ENCODE data around the gene NOTCH1.

NOTCH1 gene

DNA sequence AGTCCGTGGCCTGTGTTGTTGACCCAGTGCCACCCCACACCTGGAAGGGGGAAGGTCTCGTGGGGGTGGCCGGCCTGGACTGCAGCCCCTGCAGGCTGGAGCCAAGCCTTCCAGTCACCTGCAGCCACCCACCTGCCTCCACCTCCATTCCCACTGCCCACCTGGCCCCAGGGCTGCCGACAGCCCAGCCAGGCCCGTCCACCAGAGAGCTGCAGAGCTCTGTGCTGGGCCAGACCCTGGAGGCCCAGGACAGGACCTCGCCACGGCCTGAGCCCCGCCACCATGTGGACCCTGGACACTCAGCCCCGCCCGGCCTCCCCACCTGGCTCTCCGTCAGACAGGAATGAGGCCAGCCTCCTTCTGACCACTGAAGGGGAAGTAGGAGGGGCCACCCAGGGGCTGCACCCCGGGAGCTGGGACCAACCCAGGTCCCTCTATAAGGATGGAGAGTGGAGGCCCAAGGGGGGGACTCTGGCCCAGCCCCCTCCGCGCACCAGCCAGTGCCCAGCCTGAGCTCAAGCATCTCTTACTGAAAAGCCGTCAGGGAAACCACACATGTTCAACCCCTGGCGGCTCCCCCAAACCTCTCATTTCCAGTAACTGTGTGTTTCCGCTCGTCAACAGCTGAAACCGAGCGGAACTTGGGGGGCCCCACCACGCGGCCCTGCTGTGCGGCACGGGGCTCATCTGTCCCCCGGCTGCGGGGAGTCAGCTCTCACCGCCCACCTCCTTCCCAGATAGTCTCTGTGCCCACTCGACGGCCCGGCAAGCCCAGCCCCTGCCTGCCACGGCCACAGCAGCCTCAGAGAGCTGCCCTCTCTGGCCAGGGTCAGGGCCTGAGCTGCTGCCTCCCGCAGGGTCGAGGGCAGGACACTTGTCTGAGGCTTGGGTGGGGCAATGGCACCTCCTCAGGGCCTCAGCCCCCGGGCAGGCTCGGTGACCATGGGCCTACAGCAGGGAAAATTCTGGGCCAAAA, 12.8 kb downstream of the NOTCH1 start:
- ATAC-seq (ENCODE audit: low read depth) (no peak), DNase-seq (ENCODE audit: low spot score) (no peak)
- no peaks in the 10 kb centered on the region for H3K27me3 ChIP-seq (ENCODE audit: insufficient read depth, poor library complexity, severe bottlenecking)
- peaks cover 21% of the 10 kb centered on the region for H3K36me3 ChIP-seq (ENCODE audit: low read depth)
- H3K9me3 ChIP-seq (ENCODE audit: severe bottlenecking): no peaks in the 10 kb centered on the region
- peaks cover 9% of the 10 kb centered on the region for H3K4me1 ChIP-seq (ENCODE audit: insufficient read depth, poor library complexity, severe bottlenecking)
- peak overlapping the region; percentile 2 for H3K27ac ChIP-seq (ENCODE audit: poor library complexity, severe bottlenecking)
- TF ChIP-seq, protein P1, sequence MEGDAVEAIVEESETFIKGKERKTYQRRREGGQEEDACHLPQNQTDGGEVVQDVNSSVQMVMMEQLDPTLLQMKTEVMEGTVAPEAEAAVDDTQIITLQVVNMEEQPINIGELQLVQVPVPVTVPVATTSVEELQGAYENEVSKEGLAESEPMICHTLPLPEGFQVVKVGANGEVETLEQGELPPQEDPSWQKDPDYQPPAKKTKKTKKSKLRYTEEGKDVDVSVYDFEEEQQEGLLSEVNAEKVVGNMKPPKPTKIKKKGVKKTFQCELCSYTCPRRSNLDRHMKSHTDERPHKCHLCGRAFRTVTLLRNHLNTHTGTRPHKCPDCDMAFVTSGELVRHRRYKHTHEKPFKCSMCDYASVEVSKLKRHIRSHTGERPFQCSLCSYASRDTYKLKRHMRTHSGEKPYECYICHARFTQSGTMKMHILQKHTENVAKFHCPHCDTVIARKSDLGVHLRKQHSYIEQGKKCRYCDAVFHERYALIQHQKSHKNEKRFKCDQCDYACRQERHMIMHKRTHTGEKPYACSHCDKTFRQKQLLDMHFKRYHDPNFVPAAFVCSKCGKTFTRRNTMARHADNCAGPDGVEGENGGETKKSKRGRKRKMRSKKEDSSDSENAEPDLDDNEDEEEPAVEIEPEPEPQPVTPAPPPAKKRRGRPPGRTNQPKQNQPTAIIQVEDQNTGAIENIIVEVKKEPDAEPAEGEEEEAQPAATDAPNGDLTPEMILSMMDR (IDR thresholded peaks at IDR 0.05; ENCODE audit: poor library complexity, severe bottlenecking): no peak
- H3K4me3 ChIP-seq (ENCODE audit: severe bottlenecking): no peak overlapping the region

DNA sequence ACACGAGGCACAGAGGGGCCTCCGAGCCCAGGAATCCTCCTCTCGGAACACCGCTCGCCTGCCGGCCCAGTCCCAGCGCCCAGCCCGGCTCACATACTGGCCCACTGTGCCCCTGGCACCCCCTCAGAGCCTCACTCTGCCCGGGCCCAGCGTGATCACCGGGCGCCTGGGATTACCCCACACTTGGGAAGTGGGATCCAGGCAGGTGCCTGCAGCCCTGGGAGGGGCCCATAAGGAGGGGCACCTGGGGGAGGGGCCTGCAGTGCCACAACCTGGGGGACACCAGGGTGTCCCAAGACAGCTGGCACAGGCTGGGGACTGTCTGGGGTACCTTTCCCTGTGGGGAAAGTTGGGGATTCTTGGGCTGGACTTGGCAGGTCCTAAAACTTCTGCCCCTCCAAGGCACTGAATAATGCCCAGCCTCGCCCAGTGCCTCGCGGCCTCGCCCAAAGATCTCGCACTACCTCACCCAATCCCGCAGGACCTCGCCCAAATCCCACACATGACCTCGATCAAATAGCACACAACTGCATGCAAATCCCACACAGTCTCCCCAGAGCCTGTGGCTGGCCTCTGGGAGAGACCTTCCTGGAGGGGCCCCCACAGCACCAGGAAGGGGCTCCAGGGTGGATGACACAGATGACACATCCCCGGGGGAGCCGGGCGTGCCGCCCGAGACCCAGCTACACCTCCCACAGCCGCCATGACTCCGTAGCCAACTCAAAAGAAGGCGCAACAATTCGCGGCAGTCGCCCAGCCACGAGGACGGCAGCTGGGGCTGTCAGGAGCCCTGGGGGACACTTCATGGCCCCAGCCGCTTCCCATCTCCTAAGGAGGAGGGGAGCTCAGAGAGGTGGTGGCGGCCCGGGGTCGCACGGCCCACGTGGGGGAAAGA, 13.7 kb downstream of the NOTCH1 start:
- H3K9me3 ChIP-seq (ENCODE audit: severe bottlenecking): no peaks in the 10 kb centered on the region
- TF ChIP-seq, protein P1 (IDR thresholded peaks at IDR 0.05; ENCODE audit: poor library complexity, severe bottlenecking): no peak
- no peaks in the 10 kb centered on the region for H3K27me3 ChIP-seq (ENCODE audit: insufficient read depth, poor library complexity, severe bottlenecking)
- no peak overlapping the region for H3K27ac ChIP-seq (ENCODE audit: poor library complexity, severe bottlenecking)
- H3K4me3 ChIP-seq (ENCODE audit: severe bottlenecking): no peak overlapping the region
- DNase-seq (ENCODE audit: low spot score): no peak
- ATAC-seq (ENCODE audit: low read depth): no peak
- peaks cover 13% of the 10 kb centered on the region for H3K36me3 ChIP-seq (ENCODE audit: low read depth)
- peaks cover 9% of the 10 kb centered on the region for H3K4me1 ChIP-seq (ENCODE audit: insufficient read depth, poor library complexity, severe bottlenecking)

DNA sequence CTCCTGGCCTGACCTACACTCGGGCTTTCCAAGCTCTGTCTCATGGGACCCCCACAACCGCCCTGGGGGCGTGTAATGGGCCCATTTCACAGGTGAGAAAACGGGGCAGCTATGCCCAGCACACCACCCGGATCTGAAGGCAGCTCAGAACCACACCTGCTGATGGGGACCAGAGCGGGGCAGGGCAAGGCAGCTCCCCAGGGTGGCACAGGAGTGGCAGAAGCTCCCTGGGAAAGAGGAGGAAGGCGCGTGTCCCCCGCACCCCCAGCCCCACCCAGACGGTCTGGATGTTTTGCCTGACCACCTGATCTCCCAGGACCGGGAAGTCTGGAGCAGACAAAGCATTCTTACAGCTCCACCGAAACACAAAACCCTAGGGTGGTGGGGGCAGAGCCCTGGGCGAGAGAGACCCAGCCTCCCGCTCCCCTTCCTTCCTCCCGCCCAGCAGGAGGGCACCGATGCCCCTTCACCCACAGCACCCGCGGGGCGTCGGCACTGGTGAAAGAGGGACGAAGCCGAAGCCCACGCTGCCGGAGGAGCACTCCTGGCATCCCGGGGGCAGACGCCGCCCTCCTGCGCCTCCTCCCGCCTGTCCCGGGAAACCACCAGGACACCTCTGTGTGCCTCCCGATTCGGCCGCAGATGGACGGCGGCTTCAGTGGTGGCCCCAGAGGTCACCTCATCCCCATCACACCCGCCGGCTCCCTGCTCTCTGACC, 14.5 kb downstream of the NOTCH1 start:
- DNase-seq (ENCODE audit: low spot score): no peak
- Histone ChIP-seq H3K9me3 (ENCODE audit: severe bottlenecking) (no peaks in the 10 kb centered on the region), H3K27me3 (ENCODE audit: insufficient read depth, poor library complexity, severe bottlenecking) (no peaks in the 10 kb centered on the region), H3K27ac (ENCODE audit: poor library complexity, severe bottlenecking) (no peak overlapping the region), H3K36me3 (ENCODE audit: low read depth) (peaks cover 8% of the 10 kb centered on the region; the same call in 1 of the 2 replicates), H3K4me3 (ENCODE audit: severe bottlenecking) (no peak overlapping the region), H3K4me1 (ENCODE audit: insufficient read depth, poor library complexity, severe bottlenecking) (peaks cover 9% of the 10 kb centered on the region)
- TF ChIP-seq, protein P1 (IDR thresholded peaks at IDR 0.05; ENCODE audit: poor library complexity, severe bottlenecking): no peak
- no peak for ATAC-seq (ENCODE audit: low read depth)

DNA sequence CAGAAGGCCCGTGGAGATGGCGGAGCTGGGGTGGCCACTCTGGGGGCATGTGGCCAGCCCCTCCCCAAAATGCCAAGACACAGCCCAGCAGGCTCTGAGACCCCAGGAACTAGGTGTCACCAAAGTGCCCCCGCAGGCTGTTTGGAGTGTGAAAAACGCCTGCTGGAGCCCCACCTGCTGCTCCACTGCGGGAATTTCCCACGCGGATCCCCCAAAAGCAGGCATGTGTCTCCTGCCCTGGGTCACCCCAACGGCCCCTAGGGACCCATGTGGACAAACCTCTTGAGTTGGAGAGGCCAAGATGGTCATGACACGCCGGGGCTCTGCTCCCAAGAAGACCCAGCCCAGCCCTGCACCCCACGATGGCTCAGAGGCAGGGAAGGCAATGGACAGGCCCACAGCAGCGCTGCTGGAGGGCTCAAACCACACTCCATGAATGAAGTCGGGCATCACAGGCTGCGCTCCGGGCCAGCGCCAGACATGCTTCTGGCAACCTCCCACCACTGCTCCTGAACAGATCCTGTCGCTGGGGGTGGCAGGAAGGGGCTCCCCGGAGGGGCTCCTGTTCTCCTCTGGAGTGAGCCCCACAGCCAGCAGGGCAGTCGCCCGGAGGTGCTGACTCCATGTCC, 15.3 kb downstream of the NOTCH1 start:
- Histone ChIP-seq H3K4me3 (ENCODE audit: severe bottlenecking) (no peak overlapping the region), H3K9me3 (ENCODE audit: severe bottlenecking) (no peaks in the 10 kb centered on the region), H3K27me3 (ENCODE audit: insufficient read depth, poor library complexity, severe bottlenecking) (no peaks in the 10 kb centered on the region), H3K4me1 (ENCODE audit: insufficient read depth, poor library complexity, severe bottlenecking) (peaks cover 9% of the 10 kb centered on the region), H3K27ac (ENCODE audit: poor library complexity, severe bottlenecking) (no peak overlapping the region), H3K36me3 (ENCODE audit: low read depth) (peaks cover 8% of the 10 kb centered on the region; the same call in 1 of the 2 replicates)
- ATAC-seq (ENCODE audit: low read depth) (no peak), DNase-seq (ENCODE audit: low spot score) (no peak)
- TF ChIP-seq, protein P1 (IDR thresholded peaks at IDR 0.05; ENCODE audit: poor library complexity, severe bottlenecking): no peak
